Islet precursor cell (in vitro differentiated cells): Measurements from ENCODE around the gene RBMS1.

Source experiments
- DNase-seq: peaks from one replicate; pipeline ENCODE4 v3.0.0-alpha.2; 2018

RBMS1 gene

DNA sequence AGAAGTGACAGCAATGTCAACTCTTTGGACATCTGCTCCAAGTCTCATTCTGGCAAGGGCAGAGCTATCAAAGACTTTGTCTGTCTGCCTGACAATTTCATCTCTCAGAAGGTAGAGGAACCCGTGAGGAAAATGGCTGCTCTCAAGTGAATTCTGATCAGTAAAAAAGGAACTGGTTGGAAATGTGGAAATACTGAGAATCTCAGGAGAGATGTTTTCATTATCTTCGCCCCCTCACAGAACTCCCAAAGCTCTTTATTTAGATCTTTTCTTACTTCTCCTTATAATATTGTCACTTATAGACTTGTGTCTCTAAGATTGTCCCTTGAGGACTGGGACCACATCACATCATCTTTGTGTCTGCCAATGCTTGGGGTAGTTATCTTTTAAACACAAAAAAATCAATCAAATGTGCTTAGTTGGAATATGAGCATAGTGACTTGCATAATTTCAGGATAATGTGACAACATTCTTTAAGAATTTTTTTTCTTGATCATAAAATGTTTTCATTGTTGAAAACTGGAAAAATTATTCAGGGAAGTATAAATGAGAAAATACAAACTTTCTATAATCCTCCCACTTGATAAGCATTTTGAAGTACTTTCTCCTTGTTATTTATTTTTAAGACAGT is 225.3 kb downstream of the RBMS1 start:
- DNase-seq: no peak

DNA sequence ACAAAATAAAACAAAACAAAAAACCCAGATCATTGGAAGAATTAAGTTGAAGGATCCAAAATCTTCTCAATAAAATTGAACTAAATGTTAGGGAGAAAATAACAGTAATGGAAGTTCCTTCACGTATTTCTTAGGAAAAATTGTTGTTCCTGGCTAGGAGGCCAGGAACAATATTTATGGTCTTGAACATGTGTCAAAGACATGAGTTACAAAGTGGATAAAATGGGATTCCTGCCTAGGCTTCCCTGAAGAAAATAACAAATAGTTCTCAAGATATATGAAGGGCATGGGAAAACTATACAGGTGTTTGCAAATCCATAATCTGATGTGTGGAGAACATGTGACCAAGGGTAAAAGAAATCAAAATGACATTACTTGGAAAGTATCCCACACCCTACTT is 225.9 kb downstream of the RBMS1 start:
- DNase-seq: no peak

- no peak for DNase-seq
Observed at GRCh38 chr2:160267022-160267421, 226.6 kb downstream of the RBMS1 start.

- no peak for DNase-seq
Observed at GRCh38 chr2:160266037-160266551, 227.5 kb downstream of the RBMS1 start.

DNA sequence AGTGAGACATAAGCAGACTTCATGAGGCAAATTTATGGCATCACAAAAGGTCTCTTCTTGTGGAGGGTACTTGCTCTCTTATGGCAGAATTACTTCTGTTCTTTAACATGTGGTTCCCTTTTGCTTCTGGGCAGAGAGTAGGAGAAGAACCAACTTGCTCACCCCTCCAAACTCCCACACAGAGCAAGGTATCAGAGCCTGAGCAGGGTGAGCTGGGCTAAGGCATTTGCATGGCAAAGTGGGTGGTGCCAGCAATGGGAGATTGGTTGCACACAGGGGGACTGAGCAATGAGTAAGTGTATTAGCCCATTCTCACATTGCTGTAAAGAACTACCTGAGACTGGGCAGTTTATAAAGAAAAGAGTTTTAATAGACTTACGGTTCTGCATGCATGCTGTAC is 229.3 kb downstream of the RBMS1 start:
- DNase-seq: no peak

DNA sequence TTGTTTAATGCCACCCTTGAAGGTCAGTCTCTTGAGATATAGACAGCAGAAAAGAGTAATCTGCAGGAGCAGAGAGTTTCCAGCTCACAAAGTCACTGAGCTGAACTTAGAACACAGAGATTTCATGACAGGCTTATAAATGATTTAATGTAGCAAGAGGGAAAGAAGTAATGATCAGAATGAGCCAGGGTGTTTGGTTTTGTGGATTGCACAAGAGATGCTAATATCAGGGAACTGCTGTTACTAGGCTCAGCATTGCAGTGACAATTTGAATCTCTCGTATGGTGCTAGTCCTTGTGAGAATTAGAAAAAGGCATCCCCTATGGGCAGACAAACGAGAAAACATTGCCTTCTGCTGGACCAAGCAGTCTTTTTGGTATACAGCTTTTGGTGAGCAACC is 231.9 kb downstream of the RBMS1 start:
- DNase-seq: no peak

DNA sequence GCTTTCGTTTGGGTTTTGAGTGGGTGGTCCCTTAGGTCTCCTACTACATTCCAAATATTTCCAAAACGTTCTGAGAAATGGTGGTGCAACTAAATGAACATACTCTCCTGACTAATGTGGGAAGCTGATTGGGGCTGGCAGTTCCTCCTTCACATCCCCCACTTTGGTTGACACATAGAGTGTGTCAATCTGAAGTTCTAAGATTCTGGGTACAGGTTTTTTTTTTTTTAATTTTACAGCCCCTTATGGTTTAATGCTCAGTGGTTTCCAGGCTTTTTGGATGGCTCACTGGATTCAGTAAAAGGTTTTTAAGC is 235.2 kb downstream of the RBMS1 start:
- DNase-seq: no peak

DNA sequence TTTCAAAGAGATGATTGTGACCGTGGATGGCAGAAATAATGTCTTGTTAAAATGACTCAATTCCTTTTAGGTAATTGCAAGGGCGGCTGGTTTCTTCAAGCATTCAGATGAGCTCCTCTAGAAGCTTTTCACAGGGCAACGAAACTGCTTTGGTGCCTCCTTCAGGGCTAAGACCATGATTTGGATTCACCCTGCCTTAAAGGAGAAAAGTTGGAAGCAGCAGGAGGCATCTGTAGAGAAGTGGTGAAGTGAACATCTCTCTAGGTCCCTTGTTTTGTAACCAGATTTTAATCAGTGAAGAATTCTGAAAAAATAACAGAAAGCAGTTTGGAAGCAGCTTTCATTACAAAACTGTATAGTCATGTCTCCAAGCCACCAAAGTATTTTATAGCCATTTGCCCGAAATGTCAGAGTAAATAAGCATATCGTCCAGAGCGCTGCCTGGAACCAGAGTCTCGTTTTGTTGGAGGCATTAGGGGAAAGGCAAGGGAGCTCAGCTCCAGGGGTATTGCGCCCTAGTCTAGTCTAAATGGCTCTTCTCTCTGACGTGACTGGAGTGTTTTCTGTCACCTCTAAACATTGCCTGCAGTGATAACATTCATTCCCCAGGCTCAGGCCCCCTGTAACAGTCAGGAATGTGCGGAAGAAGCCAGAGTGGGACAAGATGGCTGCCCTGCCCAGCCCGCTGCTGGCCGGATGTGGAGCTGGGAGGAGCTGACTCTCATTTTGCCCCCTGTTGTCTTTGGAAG is 235.7 kb downstream of the RBMS1 start:
- no peak for DNase-seq

DNA sequence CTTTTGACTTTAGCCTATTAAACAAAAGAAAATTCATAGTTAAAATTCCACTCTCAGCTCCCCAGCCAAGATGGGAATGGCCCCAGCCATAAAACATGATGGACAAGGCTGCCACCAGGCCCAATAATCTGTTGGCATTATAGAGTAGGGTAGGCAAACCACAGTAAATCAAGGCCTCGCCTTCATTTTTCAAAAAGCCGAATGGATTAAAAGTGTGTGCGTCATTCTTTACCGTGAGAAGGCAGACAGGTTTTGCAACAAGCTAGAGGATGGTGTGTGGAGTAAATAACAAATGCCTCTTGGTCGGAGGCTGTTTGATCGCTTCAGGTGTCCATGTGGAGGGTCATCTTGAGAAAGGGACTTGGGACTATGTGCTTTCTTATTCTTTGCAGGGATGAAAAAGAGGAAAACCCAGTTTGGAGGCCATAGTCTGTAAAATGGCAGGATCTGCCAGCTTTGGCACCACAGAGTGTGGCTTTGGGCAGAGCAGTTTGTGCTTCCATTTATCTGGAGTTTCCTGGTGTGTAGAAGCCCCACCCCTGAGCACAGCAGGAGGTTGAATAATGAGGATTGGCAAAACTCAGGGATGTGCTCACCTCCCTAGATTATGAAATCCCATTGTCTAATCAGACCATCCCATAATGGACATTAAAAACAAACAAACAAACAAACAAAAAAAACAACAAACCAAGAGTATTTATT is 236.4 kb downstream of the RBMS1 start:
- no peak for DNase-seq

DNA sequence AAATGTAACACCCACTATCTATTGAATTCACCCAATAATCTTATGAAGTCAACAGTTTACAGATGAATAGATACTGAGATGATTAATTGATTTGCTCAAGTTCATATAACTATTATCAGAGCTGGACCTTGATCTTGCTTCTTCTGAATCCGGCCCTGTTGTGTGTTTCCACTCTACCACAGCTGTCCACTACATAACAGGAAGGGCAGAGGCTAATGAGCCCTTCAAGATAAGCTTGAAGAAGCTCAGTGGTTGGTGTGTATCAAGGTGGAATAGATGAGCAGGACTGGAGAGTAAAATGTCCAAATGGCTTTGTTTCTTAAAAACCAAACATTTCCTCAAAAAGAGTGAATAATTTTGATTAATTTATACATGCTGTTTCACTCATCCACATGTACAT is 237.1 kb downstream of the RBMS1 start:
- no peak for DNase-seq

DNA sequence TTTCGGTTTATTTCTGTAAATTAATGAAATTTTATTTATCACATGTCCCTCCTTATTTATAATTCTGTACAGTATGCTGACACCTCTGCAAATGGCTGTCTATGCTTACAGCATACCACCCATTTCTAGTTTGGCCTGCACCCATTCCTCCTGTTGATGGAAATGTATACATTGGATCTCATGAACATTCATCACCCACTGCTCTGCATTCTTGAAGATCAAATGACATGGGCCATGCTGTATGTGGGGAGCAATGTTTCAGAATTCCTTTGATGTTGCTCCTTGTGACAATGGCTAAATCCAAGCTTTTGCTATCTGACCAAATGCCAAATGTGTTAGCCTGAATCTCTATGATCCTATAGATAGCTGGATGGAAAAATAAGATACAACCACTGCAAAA is 238.2 kb downstream of the RBMS1 start:
- DNase-seq: no peak

DNA sequence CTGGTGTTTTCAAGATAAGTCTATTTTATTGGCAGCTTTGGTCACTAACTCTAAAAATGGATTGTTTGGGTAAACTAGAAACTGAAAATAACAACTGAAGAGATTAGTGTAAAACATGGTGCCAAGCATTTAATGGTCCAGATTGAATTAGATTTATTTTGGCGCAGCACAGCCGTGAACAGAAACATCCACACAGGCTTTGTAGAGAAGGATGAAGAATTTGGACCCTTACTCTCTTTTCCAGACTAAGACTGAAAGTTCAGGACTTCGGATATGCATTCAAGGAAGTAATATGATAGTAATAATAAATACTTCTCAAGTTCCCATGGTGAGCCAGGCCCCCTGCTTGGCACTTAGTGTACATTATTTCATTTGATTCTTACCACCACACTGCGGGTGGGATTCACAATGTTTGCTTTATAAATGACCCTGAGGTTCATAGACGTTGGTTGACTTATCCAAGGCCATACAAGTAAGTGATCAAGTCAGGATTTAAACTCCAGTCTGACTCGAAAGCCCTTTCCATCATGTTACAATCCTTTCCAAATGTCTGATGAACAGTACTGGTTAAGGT is 239.3 kb downstream of the RBMS1 start:
- no peak for DNase-seq

DNA sequence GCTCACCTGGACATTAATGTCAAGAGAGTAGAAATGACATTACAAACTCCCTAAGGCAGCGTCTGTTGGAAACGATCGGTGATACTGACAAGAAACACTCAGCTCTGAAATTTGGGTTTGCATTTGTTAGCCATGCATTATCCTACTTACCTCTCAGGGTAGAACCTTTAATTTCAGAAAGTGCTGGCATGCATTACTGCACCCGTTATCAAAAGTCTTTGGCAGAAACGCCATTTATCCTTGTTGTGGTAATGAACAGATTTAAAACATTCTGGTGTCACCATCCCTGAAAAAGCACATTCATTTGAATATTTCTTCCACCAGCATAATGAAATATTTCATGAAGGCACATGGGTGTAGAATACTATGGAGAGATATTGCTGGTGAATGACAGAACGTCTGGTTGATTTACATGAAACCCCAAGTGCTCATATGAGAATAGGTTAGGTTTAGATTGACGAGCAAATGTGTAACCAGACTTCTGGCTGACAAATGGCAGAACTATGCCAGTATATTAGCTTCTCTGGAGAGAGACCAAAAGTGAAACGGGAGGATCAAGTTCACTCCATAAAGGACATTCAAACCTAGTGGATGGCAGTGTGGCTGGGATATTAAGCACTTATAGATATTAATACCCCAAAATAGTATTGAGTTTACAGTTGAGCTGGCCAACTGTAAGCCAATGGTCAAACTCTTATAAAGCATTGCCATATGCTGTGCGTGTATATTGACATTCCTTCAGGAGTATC is 240.0 kb downstream of the RBMS1 start:
- no peak for DNase-seq

DNA sequence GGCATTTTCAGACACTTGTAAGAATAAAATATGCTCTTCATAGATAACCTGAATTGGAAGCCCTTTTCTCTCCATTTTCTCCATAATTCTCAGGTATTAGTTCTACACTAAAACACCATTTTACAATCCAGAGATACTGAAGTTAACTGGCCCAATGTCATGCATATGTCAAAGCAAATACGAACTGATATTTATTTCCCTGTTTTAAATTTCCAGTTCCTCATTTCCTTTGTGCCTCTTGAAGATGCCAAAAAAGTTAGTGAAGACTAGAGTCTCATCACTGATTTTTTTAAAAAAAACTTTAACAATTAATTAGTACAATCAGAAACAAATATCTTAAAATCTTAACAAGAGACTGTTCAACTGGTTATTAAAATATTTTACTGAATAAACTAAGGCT is 240.7 kb downstream of the RBMS1 start:
- DNase-seq: no peak

GRCh38 chr2:160252278-160252887 is 241.2 kb downstream of the RBMS1 start:
- DNase-seq: no peak

DNA sequence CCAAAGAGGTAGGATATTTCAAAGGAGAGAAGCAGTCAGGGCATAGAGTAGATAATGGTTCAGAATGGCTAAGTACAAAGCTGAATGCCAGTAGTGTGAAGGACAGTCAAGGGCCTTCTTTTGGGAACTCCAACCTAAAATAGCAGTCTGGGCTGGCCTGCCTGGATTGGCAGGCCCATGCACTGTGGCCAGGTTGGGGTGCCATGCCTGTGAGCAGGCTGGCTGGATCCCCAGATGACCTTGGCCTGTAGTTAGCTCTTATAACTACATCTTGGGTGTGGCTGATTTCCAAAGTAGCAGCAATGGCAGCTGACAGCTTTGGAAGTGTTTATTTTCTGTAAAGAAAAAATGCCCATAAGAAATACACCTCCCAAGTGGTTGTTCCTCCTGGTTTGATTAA is 242.0 kb downstream of the RBMS1 start:
- DNase-seq: no peak

GRCh38 chr2:160249876-160250275 is 243.7 kb downstream of the RBMS1 start:
- DNase-seq: no peak

- DNase-seq: no peak
Observed at GRCh38 chr2:160247296-160248035, 246.1 kb downstream of the RBMS1 start.

- no peak for DNase-seq
Observed at GRCh38 chr2:160246356-160246755, 247.3 kb downstream of the RBMS1 start.

- no peak for DNase-seq
Observed at GRCh38 chr2:160245614-160246155, 247.9 kb downstream of the RBMS1 start.

DNA sequence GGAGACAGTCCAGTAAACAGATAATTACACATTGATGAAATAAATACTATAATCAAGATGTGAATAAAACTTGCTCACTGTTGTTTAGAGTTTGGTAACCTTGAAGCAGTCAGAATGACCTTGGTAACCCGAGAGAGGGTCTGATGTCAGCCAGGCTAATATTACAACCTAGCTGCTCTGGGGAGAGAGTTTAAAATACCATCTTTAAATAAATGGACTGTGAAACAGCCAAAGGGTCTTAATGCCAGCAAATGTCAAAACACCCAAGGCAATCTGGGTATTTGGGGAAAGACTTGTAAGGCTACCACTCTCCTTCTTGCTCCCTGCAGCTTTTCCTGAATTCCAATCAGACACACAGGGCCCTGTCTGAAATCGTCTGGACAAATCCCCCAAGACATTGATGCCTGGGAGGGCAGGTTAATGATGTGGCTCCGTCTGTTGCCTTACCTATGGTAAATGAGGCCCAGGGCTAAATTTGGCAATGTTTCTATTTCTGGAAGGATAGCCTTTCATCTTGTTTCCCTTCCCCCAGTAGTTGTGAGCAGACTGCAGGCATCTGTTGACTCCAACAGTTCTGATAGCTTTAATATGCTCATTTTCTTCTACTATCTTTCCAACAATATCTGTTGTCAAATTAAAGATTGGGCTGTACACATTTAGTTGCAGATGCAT is 250.6 kb downstream of the RBMS1 start:
- peak; percentile 89 for DNase-seq
